KOPT-K1 (cell line): ENCODE results near the gene SRGAP2C.
"Not testable (repeated sequence)": the region's sequence is repeated elsewhere in the genome, so short reads cannot be mapped to it uniquely, and the experiment has no call there.

ENCODE experiments used
- H3K27ac ChIP-seq: fragments of 200-600 bp; sonication (generic); 2 replicates; pipeline ENCODE4 v1.5.1; 2016; ENCODE audit warnings: antibody characterized with exemption, mild to moderate bottlenecking, low read depth, low read length; ENCODE audit not compliant: poor library complexity, severe bottlenecking
- H3K36me3 ChIP-seq: fragments of 200-600 bp; sonication (generic); 2 replicates; pipeline ENCODE4 v1.5.1; 2017; ENCODE audit warnings: antibody characterized with exemption, mild to moderate bottlenecking, low read length, moderate library complexity; ENCODE audit not compliant: insufficient read depth
- H3K9me3 ChIP-seq: fragments of 200-600 bp; sonication (generic); 2 replicates; pipeline ENCODE4 v1.5.1; 2017; ENCODE audit warnings: antibody characterized with exemption, low read length, mild to moderate bottlenecking; ENCODE audit not compliant: insufficient read depth, poor library complexity, severe bottlenecking

The SRGAP2C gene

DNA sequence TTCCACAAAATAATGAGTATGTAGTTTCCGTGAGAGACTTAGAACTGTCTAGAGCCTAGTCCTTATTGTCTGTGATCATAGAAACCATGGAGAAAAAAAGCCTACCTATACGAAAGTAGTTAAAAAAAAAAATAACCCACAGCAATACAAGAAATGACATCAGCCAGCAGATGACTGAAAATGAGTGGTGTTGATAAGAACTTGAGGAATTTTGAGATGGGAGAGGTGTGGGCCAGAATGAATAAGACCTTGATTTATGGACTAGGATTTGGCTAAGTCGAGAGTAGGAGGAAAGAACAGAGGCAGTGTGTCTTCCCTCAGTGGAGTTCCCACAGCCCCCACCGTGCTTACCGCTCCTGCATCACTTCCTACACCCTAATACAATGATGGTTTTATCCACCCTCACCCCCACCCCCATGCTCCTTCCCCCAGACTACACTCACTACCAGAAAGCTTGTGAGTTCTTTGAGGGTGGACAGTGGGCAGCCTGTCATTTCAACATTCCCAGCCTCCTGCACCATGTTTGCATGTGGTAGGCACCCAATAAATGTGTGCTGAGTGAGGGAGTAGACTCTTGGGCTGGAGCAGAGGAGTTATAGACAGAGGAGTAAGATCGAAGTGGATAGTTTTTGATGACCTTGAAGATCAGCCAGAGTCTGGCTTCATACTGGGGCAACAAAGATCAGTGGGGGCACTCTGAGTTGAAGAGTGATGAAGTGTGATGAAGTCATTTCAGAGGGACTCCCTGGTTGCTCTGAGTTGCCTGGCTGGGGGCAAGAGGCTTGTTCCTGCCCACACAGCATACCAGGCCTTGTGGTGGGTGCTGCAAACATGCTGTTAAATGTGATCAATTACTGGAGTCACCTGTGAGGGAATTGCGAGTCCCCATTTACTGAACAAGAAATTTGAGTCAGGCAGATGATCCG is 21.3 kb downstream of the SRGAP2C start:
- not testable (repeated sequence) for H3K36me3 ChIP-seq, H3K9me3 ChIP-seq, H3K27ac ChIP-seq

- H3K36me3 ChIP-seq, H3K27ac ChIP-seq, H3K9me3 ChIP-seq: not testable (repeated sequence)
Measured at GRCh38 chr1:121207328-121207727, 22.6 kb downstream of the SRGAP2C start.

DNA sequence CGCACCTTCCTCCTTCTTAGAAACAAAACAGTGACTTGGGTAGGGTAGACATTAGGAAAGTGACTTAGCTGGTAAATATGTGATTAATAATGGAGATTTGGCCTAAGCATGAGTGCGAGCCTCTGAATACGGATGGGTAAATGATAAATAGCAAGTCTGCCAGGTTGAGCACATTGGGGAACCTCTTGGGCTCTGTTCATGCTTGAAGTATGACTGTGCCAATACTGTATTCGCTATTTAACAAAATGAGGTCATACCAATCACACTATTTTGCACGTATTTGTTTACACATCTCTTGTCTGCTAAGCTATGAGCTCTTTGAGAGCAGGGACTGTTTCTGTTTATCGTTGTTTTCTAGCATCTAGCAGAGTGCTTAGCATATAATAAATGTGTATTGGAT is 23.6 kb downstream of the SRGAP2C start:
- H3K36me3 ChIP-seq, H3K27ac ChIP-seq, H3K9me3 ChIP-seq: not testable (repeated sequence)

DNA sequence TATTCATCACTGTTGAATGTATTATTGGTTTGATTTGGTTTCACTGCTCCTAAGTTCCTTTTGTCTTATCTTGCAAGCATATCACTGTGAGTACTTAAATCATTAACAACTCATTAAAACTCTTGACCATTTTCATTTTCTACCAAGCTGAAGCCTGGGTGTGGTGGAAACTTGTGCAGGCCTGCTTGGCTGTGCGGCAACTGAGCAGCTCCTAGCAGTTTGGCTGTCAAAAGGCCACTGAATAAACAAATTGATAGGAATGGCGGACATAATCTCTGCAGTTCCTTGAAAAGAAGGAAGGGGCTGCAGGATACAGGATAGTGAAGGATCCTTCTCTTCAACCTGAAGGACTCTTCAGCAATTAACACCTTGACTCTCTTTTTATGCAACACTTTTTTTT is 26.0 kb downstream of the SRGAP2C start:
- H3K9me3 ChIP-seq, H3K36me3 ChIP-seq, H3K27ac ChIP-seq: not testable (repeated sequence)

DNA sequence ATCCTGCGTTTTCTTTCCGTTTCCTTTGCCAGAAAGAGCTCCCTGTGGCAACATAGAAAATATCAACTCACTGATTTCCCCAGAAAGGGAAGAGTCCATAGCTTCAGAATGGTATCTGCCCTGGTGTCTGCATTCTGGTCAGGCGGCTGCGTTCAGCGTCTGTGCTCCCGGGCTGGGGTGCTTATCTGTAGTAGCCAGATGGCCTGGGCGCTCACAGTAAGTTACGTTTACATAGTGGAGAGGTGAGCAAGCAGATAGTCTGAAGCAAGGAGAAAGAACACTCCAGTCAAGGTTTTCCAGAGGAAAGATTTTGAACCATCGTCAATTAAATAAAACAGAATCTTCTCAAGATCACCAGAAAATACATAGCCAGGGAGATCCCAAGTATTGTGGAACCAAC is 28.7 kb downstream of the SRGAP2C start:
- not testable (repeated sequence) for H3K36me3 ChIP-seq, H3K27ac ChIP-seq, H3K9me3 ChIP-seq

DNA sequence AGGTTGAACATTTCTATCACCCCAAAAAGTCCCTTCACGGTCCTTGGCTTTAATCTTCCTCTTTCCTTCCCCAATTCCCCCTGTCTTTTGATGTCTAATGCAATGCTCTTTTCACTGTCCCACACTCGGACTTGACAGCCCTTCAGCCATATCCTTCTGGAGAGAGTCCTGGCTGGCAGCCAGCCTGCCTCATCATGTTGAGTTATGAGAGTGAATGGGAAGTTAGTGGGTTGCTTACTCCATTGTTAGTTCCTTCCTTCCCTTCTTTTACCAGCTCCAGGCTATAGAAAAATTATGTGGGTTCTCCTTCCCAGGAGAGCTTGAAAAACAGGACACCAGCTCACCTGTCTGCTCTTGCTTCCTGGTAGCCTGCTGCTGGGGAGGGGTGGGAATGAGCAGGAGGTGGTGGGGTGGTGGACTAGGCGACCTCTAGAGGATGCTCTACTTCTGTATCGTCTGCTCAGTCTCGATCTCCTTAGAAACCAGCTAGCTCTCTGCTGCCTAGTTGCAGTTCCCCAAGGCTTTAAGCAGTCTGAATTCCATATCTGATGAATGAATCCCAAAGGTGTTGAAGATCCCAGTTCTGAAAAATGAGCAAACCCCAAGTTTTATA is 29.9 kb downstream of the SRGAP2C start:
- not testable (repeated sequence) for H3K27ac ChIP-seq, H3K9me3 ChIP-seq, H3K36me3 ChIP-seq

- H3K27ac ChIP-seq, H3K9me3 ChIP-seq, H3K36me3 ChIP-seq: not testable (repeated sequence)
Measured at GRCh38 chr1:121215699-121216417, 31.1 kb downstream of the SRGAP2C start.

DNA sequence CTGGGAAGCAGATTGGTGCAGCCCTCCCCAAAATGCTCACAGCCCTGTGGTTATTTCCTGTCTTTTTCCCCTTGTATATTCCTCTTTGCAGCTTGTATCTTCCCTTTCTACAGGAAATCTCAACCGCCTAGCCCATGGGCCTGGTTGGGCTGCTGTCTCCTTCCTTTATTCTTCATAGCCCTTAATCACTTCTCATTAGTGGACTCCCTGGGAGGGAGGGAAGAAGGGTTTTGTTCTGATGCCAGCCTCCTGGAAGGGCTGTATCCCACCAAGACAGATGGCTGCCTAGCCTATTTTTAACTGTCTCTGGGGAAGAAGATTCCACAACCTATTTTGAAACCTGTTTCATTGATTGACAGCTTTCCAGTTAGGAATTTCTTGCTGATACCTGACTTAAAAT is 31.9 kb downstream of the SRGAP2C start:
- not testable (repeated sequence) for H3K9me3 ChIP-seq, H3K27ac ChIP-seq, H3K36me3 ChIP-seq

GRCh38 chr1:121221770-121222169 is 37.0 kb downstream of the SRGAP2C start:
- not testable (repeated sequence) for H3K36me3 ChIP-seq

GRCh38 chr1:121224714-121225113 is 39.9 kb downstream of the SRGAP2C start:
- not testable (repeated sequence) for H3K36me3 ChIP-seq, H3K27ac ChIP-seq, H3K9me3 ChIP-seq

More at GRCh38 chr1:121221770-121222169, 37.0 kb downstream of the SRGAP2C start:
- H3K27ac ChIP-seq, H3K9me3 ChIP-seq: not testable (repeated sequence)

DNA sequence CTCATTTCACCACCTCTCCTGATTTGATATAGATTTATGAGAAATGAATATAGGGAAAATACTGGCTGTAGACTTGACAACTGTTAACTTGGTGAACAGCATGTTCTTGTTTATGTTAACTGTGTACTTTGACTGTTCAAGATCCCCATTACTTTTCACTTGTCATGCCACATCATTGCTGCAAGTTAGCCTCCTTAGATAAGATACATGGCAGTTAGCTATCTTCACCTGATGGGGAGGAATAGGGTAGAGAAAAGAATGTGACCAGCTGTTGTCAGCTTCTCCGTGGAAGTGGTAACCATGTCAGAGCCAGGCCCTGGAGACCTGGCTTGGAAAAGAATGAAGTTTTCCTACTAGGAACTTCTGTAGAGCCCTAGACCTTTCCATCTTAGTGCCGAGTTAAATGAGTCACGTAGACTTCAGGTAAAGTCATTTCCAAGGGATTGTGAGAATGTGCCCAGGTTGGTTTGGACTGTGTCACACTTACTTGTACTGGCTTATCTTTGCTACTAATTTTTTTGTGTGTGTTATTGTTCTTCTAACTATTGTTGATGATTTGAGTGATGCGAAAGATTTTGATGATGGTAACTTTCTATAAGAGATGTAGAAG is 41.6 kb downstream of the SRGAP2C start:
- H3K9me3 ChIP-seq, H3K27ac ChIP-seq, H3K36me3 ChIP-seq: not testable (repeated sequence)

GRCh38 chr1:121226925-121227324 is 42.1 kb downstream of the SRGAP2C start:
- not testable (repeated sequence) for H3K36me3 ChIP-seq, H3K9me3 ChIP-seq, H3K27ac ChIP-seq

DNA sequence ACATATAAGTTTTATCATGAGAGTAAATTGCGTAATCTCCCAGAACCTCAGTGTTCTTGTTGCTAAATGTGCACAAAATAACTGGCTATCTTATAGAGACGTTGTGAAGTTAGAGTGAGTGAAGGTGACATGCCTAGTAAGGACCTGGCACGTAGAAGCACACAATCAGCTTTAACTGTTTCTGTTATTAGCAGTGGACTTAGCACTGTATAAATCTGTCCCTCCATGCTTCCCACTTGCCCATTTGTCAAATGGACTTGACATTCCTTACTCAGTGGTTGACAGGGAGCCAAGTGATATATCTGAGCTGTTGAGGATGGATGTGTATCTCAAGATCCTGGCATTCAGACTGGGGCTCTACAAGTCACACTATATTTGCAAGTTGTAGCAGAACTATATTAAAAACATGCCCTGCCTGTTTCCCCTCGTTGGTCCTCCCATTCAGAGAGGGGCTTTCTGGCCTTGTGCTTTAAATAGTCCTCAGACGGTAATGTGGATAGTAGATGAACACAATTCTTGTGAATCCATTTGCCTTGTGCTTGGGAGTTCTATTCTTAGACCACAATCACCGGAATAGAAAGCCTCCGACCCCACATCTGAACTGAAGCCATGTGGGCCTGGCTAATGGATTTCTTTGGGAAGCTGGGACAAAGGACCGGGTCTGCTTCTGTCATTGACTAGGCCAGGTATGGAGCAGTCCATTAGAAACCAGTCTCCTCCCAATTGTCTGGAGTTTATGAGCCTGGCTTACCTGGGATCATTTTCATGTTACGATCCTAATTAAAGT is 43.0 kb downstream of the SRGAP2C start:
- not testable (repeated sequence) for H3K36me3 ChIP-seq, H3K27ac ChIP-seq, H3K9me3 ChIP-seq

GRCh38 chr1:121230636-121231035 is 45.9 kb downstream of the SRGAP2C start:
- H3K27ac ChIP-seq, H3K36me3 ChIP-seq, H3K9me3 ChIP-seq: not testable (repeated sequence)
